K562 (cell line): ENCODE results near the gene ST3GAL3. TPM values are rescaled to one million over a fixed set of nuclear protein-coding genes. Genes with fewer than 3 reads are reported as not detected.

Source experiments
- ATAC-seq: fragments of 200-7000 bp; cut with Tn5 transposase; 3 replicates; pipeline ENCODE4 v1.9.1; 2020; ENCODE audit warnings: moderate library complexity
- BruUV-seq: library from RNA; stranded (reverse); fragments of 400-500 nt; replicated peaks from 2 replicates; lab custom pipeline; 2021; lab: Mats Ljungman, UMichigan
- CTCF ChIA-PET: fragments of 300-600 bp; formaldehyde crosslinking; extraction: SDS; loops from one replicate; lab custom pipeline; 2021; ENCODE audit warnings: low intra/inter-chr PET ratio; lab: Yijun Ruan, JAX
- POLR2A ChIA-PET: fragments of 300-600, 350-650 bp; sonication (Branson Sonifier 250); formaldehyde crosslinking; extraction: SDS; loops from one replicate; lab custom pipeline; 2021; ENCODE audit warnings: antibody characterized with exemption, inconsistent platforms; lab: Yijun Ruan, JAX
- DNase-seq, 4 experiments: peaks; one replicate each; pipeline versions ENCODE4 v3.0.0 to v3.0.0-alpha.2; 2011 to 2018; ENCODE audit warnings: low spot score in 3 of 4, mixed read lengths in 3 of 4; ENCODE audit errors: extremely low read depth in 1 of 4
- FAIRE-seq: peaks from 2 replicates; lab custom pipeline; 2011; peaks lifted over from hg19 to GRCh38; lab: Jason Lieb, UNC
- H2AFZ ChIP-seq: 2 replicates; pipeline ENCODE4 v1.6.0; 2011; ENCODE audit warnings: low read depth, low read length, control low read depth, inconsistent platforms
- H3K27ac ChIP-seq: fragments of 200-600 bp; 3 replicates; pipeline ENCODE4 v1.8.0; 2011; ENCODE audit warnings: low read depth, mild to moderate bottlenecking, control low read depth, inconsistent platforms, low read length, moderate library complexity, mixed read lengths; ENCODE audit errors: extremely low read depth
- H3K27me3 ChIP-seq, 2 experiments: fragments of 300-600 bp in 1 of 2; 2 replicates in 1 of 2; 3 replicates in 1 of 2; pipeline versions ENCODE4 v1.6.0 to v1.8.0; 2011; ENCODE audit warnings: inconsistent platforms in 2 of 2, low read length in 2 of 2, mild to moderate bottlenecking in 1 of 2, mixed read lengths in 1 of 2, moderate library complexity in 1 of 2; ENCODE audit not compliant: control insufficient read depth in 2 of 2, insufficient read depth in 2 of 2
- H3K36me3 ChIP-seq: fragments of 300-600 bp; 3 replicates; pipeline ENCODE4 v1.8.0; 2011; ENCODE audit warnings: mild to moderate bottlenecking, low read length, inconsistent platforms; ENCODE audit not compliant: control insufficient read depth, insufficient read depth
- H3K4me1 ChIP-seq, 2 experiments: fragments of 200-600 bp in 1 of 2; replicated peaks in 1 of 2; 2 replicates in 1 of 2; 3 replicates in 1 of 2; pipeline versions ENCODE4 v1.5.1 to v1.8.0; 2011; ENCODE audit warnings: inconsistent platforms in 2 of 2, low read length in 2 of 2, mild to moderate bottlenecking in 1 of 2, mixed read lengths in 1 of 2, moderate library complexity in 1 of 2; ENCODE audit not compliant: control insufficient read depth in 2 of 2, insufficient read depth in 2 of 2
- H3K4me2 ChIP-seq: 2 replicates; pipeline ENCODE4 v1.6.1; 2011; ENCODE audit warnings: low read length, control low read depth, inconsistent platforms, mixed read lengths; ENCODE audit not compliant: insufficient read depth
- H3K4me3 ChIP-seq: fragments of 200-600 bp; sonication (generic), shearing (Covaris generic); 2 replicates; pipeline ENCODE4 v1.5.1; 2016; ENCODE audit warnings: control low read depth, inconsistent platforms
- H3K79me2 ChIP-seq: fragments of 200-600 bp; 3 replicates; pipeline ENCODE4 v1.8.0; 2011; ENCODE audit warnings: low read length, inconsistent platforms; ENCODE audit not compliant: control insufficient read depth, insufficient read depth
- H3K9ac ChIP-seq, 2 experiments: 2 replicates each; pipeline versions ENCODE4 v1.6.0 to v1.6.1; 2011; ENCODE audit warnings: low read depth in 2 of 2, low read length in 2 of 2, control low read depth in 1 of 2, inconsistent platforms in 1 of 2, mild to moderate bottlenecking in 1 of 2, mixed read lengths in 1 of 2; ENCODE audit not compliant: insufficient read depth in 1 of 2
- H3K9me1 ChIP-seq: one replicate; pipeline ENCODE4 v1.6.0; 2011; ENCODE audit warnings: inconsistent platforms, mild to moderate bottlenecking, low read length, moderate library complexity; ENCODE audit not compliant: control insufficient read depth, insufficient read depth
- H3K9me3 ChIP-seq: replicated peaks from 2 replicates; pipeline ENCODE4 v1.5.1; 2011; ENCODE audit warnings: low read depth, low read length, inconsistent platforms; ENCODE audit not compliant: control insufficient read depth, insufficient read depth
- H4K20me1 ChIP-seq: replicated peaks from 2 replicates; pipeline ENCODE4 v1.6.1; 2011; ENCODE audit warnings: low read length, inconsistent platforms, mixed read lengths; ENCODE audit not compliant: control insufficient read depth, insufficient read depth
- CBFA2T3 ChIP-seq: fragments of 450-650 bp; IDR thresholded peaks from 2 replicates; pipeline ENCODE4 v1.6.1; 2017
- HDAC2 ChIP-seq: fragments of 450-650 bp; IDR thresholded peaks from 2 replicates; pipeline ENCODE4 v1.6.1; 2016; ENCODE audit warnings: mild to moderate bottlenecking
- RBM25 ChIP-seq: fragments of 200-400 bp; formaldehyde crosslinking; IDR thresholded peaks from 2 replicates; pipeline ENCODE4 v1.6.1; 2018; ENCODE audit warnings: low read length, low read depth, moderate library complexity; ENCODE audit not compliant: severe bottlenecking
- THRAP3 ChIP-seq: fragments of 450-650 bp; IDR thresholded peaks from 2 replicates; pipeline ENCODE4 v1.6.1; 2016; ENCODE audit warnings: mild to moderate bottlenecking, inconsistent platforms, borderline replicate concordance
- ZNF146 ChIP-seq: IDR thresholded peaks from one replicate; pipeline ENCODE4 v1.6.1; 2018; ENCODE audit warnings: missing compliant biosample characterization; ENCODE audit not compliant: unreplicated experiment
- WGBS: fragments of 100-300 bp; shearing (Covaris generic); methylation state at CpG from one replicate; pipeline ENCODE4 v1.1.6; 2016; ENCODE audit warnings: low coverage, mixed read lengths; ENCODE audit not compliant: insufficient coverage; ENCODE audit errors: missing lambda C conversion rate; 5-methylcytosine and 5-hydroxymethylcytosine counted together
- in situ Hi-C: fragments of 300-500 bp; cut with MboI; formaldehyde crosslinking; loops from 4 replicates; pipeline ENCODE4 v1.15.0; 2018; ENCODE audit warnings: inconsistent platforms, mixed read lengths
- intact Hi-C: fragments of 100-400 bp; cut with micrococcal nuclease; formaldehyde crosslinking; loops from 2 replicates; pipeline ENCODE4 v1.14.2; 2022
- polyA plus RNA-seq, 8 experiments: library from polyadenylated mRNA; depleted of rRNA in 4 of 8; stranded (reverse) in 5 of 8; unstranded in 3 of 8; fragments of >200 nt; fragmentation: Nextera tagmentation in 2 of 8; fragmentation: Illumina TruSeq in 1 of 8; extraction: Ambion mirVana in 2 of 8; extraction: Trizol in 1 of 8; gene quantifications; 2 replicates each; pipeline versions ENCODE4 v1.2.1 to v1.2.3, GENCODE V29; 2011 to 2014; ENCODE audit warnings: inconsistent platforms in 1 of 8, missing spikeins in 1 of 8
- total RNA-seq, 7 experiments: library from RNA; depleted of rRNA in 6 of 7; stranded (reverse); fragments of >200 nt in 6 of 7; fragmentation: Illumina TruSeq in 2 of 7; extraction: Trizol in 2 of 7; gene quantifications; 2 replicates each; pipeline versions ENCODE4 v1.2.1 to v1.2.3, GENCODE V29; 2011 to 2021; ENCODE audit warnings: low replicate concordance in 1 of 7

ST3GAL3 gene
- total and polyA plus RNA-seq, 9 of the 15 experiments (the other 6 are each of a cell fraction or from before 2014, with no cell fraction given) = 1.2 to 18.9 (median 11.0) TPM

DNA sequence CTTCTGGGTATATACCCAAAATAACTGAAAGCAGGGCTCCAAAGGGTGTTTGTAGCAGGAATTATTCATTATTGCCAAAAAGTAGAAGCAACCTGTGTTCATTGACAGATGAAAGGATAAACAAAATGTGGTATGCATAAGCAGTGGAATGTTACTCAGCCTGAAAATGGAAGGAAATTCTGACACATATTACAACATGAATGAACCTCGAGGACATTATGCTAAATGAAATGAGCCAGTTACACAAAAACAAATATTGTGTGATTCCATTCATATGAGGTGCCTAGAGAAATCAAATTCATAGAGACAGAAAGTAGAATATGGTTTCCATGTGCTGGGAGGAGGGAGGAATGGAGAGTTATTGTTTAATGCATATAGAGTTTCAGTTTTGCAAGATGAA is 140.0 kb downstream of the ST3GAL3 start:
- Histone ChIP-seq H2AFZ (no peak overlapping the region), H3K4me1 (peaks cover 0 to 2% of the 10 kb centered on the region in 2 experiments; a peak in 1 of 5 replicates), H3K36me3 (peaks cover 8% of the 10 kb centered on the region; the same call in 2 of the 3 replicates), H3K4me2 (no peak overlapping the region), H3K9me3 (0 out of 2 replicates have a peak, but pooled peaks cover 3% of the 10 kb centered on the region), H3K9ac (no peak overlapping the region), H3K79me2 (no peaks in the 10 kb centered on the region), H4K20me1 (no peaks in the 10 kb centered on the region), H3K4me3 (no peak overlapping the region), H3K27me3 (no peaks in the 10 kb centered on the region), H3K9me1 (no peaks in the 10 kb centered on the region), H3K27ac (no peak overlapping the region)
- FAIRE-seq = peak; percentile 11
- no peak for ATAC-seq
- CTCF ChIA-PET = no interaction called here
- DNase-seq = no peak
- BruUV-seq = no TSS peak
- in situ Hi-C loops = no loop called here
- POLR2A ChIA-PET = no interaction called here
- intact Hi-C loops = loop anchor here (5.0 kb wide), 1 partner anchor 85 kb away; the partner anchor contains the start of gene ARTN
- WGBS = 14% methylated on average over 1 of the region's 1 CpG
- TF ChIP-seq CBFA2T3 (no peak), HDAC2 (no peak), ZNF146 (peak; percentile 31)

DNA sequence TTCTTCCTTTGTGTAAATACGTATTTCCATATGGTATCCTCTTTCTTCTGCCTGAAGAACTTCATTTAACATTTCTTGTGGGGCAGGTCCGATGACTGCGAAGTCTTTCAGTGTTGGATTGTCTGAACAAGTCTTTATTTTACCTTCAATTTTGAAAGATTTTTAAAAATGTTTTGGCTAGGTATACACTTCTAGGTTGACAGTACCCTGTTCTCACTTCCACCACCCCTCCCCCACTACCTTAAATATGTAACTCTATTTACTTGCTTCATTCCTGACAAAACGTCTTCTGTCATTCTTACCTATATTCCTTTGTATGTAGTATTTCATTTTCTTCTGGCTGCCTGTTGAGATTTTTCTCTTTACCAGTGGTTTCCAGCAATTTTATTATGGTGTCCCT is 140.5 kb downstream of the ST3GAL3 start:
- POLR2A ChIA-PET = interaction anchor here (1.3 kb wide), 1 partner anchor 21 kb away, joined by 3 read pairs; no protein-coding TSS in a partner anchor
- BruUV-seq = no TSS peak
- Histone ChIP-seq H3K9me1 (no peaks in the 10 kb centered on the region), H4K20me1 (no peaks in the 10 kb centered on the region), H3K36me3 (peaks cover 6% of the 10 kb centered on the region; the same call in 2 of the 3 replicates), H3K27ac (no peak overlapping the region), H3K27me3 (no peaks in the 10 kb centered on the region), H3K79me2 (no peaks in the 10 kb centered on the region), H3K9ac (no peak overlapping the region), H3K4me2 (no peak overlapping the region), H2AFZ (no peak overlapping the region), H3K4me1 (peaks cover 0 to 2% of the 10 kb centered on the region in 2 experiments; a peak in 3 of 5 replicates), H3K9me3 (0 out of 2 replicates have a peak, but pooled peaks cover 1% of the 10 kb centered on the region), H3K4me3 (no peak overlapping the region)
- DNase-seq (no peak), ATAC-seq (no peak), FAIRE-seq (no peak)
- TF ChIP-seq RBM25 = peak; percentile 20
- no peak for TF ChIP-seq THRAP3
- CTCF ChIA-PET = no interaction called here
- WGBS = 69% methylated on average over 4 of the region's 4 CpGs
- in situ Hi-C loops (no loop called here), intact Hi-C loops (loop anchor here (5.0 kb wide), 1 partner anchor 84 kb away; the partner anchor contains the start of gene ARTN)
